HepG2 (cell line): ENCODE measurements around the gene MRNIP. TPM values are rescaled to one million over a fixed set of nuclear protein-coding genes. Genes with fewer than 3 reads are reported as not detected.

Experiments used
- ARNT ChIP-seq: fragments of 450-650 bp; IDR thresholded peaks from 2 replicates; pipeline ENCODE4 v1.6.1; 2017
- ARNTL ChIP-seq: sonication (generic); formaldehyde crosslinking; IDR thresholded peaks from 2 replicates; pipeline ENCODE4 v1.4.0; 2020; ENCODE audit warnings: mild to moderate bottlenecking, missing genetic modification reagents
- BCL6 ChIP-seq: IDR thresholded peaks from 2 replicates; pipeline ENCODE4 v1.6.1; 2016; ENCODE audit warnings: missing genetic modification reagents, missing compliant biosample characterization
- CSRNP2 ChIP-seq: sonication (generic); formaldehyde crosslinking; conservative IDR thresholded peaks from 2 replicates; pipeline ENCODE4 v1.8.0; 2022; ENCODE audit warnings: low read depth, missing genetic modification reagents
- EED ChIP-seq: sonication (generic); formaldehyde crosslinking; IDR thresholded peaks from 2 replicates; pipeline ENCODE4 v1.5.0; 2020; ENCODE audit warnings: mild to moderate bottlenecking, missing genetic modification reagents
- RAD51 ChIP-seq: fragments of 450-650 bp; IDR thresholded peaks from 2 replicates; pipeline ENCODE4 v1.6.1; 2016; ENCODE audit warnings: borderline replicate concordance
- SRSF1 ChIP-seq: fragments of 200-400 bp; formaldehyde crosslinking; optimal IDR thresholded peaks from 2 replicates; pipeline ENCODE3; 2017; ENCODE audit warnings: mild to moderate bottlenecking, low read depth, low read length, moderate library complexity
- ZNF331 ChIP-seq: sonication (generic); formaldehyde crosslinking; IDR thresholded peaks from 2 replicates; pipeline ENCODE4 v1.4.0; 2020; ENCODE audit warnings: missing genetic modification reagents
- ZNF337 ChIP-seq: sonication (generic); formaldehyde crosslinking; IDR thresholded peaks from 2 replicates; pipeline ENCODE4 v1.5.1; 2020; ENCODE audit warnings: missing genetic modification reagents, low read depth, mild to moderate bottlenecking, borderline replicate concordance
- ZNF407 ChIP-seq: sonication (generic); formaldehyde crosslinking; IDR thresholded peaks from one replicate; pipeline ENCODE4 v1.5.1; 2020; ENCODE audit warnings: mild to moderate bottlenecking, missing genetic modification reagents; ENCODE audit errors: not compliant biosample characterization
- ZNF549 ChIP-seq: sonication (generic); formaldehyde crosslinking; IDR thresholded peaks from 2 replicates; pipeline ENCODE4 v1.5.0; 2020; ENCODE audit warnings: missing genetic modification reagents
- ZNF766 ChIP-seq: sonication (generic); formaldehyde crosslinking; IDR thresholded peaks from 2 replicates; pipeline ENCODE4 v1.5.0; 2020; ENCODE audit warnings: missing genetic modification reagents, borderline replicate concordance
- ZNF816 ChIP-seq: sonication (generic); formaldehyde crosslinking; IDR thresholded peaks from 2 replicates; pipeline ENCODE4 v1.8.0; 2022; ENCODE audit warnings: missing genetic modification reagents, mild to moderate bottlenecking, borderline replicate concordance
- polyA plus RNA-seq, 8 experiments: library from polyadenylated mRNA; depleted of rRNA in 3 of 8; stranded (reverse) in 7 of 8; unstranded in 1 of 8; fragments of >200 nt; fragmentation: Illumina TruSeq in 4 of 8; extraction: Trizol in 4 of 8; gene quantifications; 2 replicates each; pipeline versions ENCODE4 v1.2.1 to v1.2.3, GENCODE V29; 2011 to 2016; ENCODE audit warnings: low read depth in 4 of 8, missing spikeins in 1 of 8, mixed read lengths in 1 of 8; ENCODE audit not compliant: insufficient read depth in 1 of 8
- total RNA-seq, 5 experiments: library from RNA; depleted of rRNA; stranded (reverse); fragments of >200 nt; fragmentation: Illumina TruSeq; extraction: Trizol; gene quantifications; 2 replicates each; pipeline ENCODE4 v1.2.3, GENCODE V29; 2016; ENCODE audit warnings: low read depth in 1 of 5
- TF ChIP-seq, protein P1 (sequence below): sonication (generic); formaldehyde crosslinking; IDR thresholded peaks from 2 replicates; pipeline ENCODE4 v1.4.0; 2020; ENCODE audit warnings: mild to moderate bottlenecking, low read depth, missing genetic modification reagents
- TF ChIP-seq, protein P2 (sequence below): sonication (generic); formaldehyde crosslinking; IDR thresholded peaks from 2 replicates; pipeline ENCODE4 v1.9.0; 2021; ENCODE audit warnings: missing genetic modification reagents, borderline replicate concordance
- TF ChIP-seq, protein P3 (sequence below): sonication (generic); formaldehyde crosslinking; IDR thresholded peaks from 2 replicates; pipeline ENCODE4 v1.4.0; 2020; ENCODE audit warnings: mild to moderate bottlenecking, missing genetic modification reagents

Gene MRNIP
- total and polyA plus RNA-seq, 2 of the 13 experiments (the other 11 are each of a cell fraction or from before 2014, with no cell fraction given) = 15.5 to 34.1 TPM

GRCh38 chr5:179817890-179818745 is 40.5 kb downstream of the MRNIP start (continued):
- TF ChIP-seq, protein P1, sequence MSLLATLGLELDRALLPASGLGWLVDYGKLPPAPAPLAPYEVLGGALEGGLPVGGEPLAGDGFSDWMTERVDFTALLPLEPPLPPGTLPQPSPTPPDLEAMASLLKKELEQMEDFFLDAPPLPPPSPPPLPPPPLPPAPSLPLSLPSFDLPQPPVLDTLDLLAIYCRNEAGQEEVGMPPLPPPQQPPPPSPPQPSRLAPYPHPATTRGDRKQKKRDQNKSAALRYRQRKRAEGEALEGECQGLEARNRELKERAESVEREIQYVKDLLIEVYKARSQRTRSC (CRISPR knock-in tag) = no peak
- TF ChIP-seq CSRNP2 (CRISPR knock-in tag) (no peak), ZNF549 (CRISPR knock-in tag) (no peak), ARNT (no peak), SRSF1 (no peak), ZNF331 (no peak), ZNF407 (CRISPR knock-in tag) (peak; percentile 31), ZNF337 (no peak), ZNF816 (CRISPR knock-in tag) (no peak), RAD51 (no peak), EED (CRISPR knock-in tag) (peak; percentile 42; the same call in 1 of the 2 replicates), ZNF766 (CRISPR knock-in tag) (no peak), ARNTL (no peak), BCL6 (CRISPR knock-in tag) (no peak)
- TF ChIP-seq, protein P2, sequence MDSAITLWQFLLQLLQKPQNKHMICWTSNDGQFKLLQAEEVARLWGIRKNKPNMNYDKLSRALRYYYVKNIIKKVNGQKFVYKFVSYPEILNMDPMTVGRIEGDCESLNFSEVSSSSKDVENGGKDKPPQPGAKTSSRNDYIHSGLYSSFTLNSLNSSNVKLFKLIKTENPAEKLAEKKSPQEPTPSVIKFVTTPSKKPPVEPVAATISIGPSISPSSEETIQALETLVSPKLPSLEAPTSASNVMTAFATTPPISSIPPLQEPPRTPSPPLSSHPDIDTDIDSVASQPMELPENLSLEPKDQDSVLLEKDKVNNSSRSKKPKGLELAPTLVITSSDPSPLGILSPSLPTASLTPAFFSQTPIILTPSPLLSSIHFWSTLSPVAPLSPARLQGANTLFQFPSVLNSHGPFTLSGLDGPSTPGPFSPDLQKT (CRISPR knock-in tag) = no peak
- TF ChIP-seq, protein P3, sequence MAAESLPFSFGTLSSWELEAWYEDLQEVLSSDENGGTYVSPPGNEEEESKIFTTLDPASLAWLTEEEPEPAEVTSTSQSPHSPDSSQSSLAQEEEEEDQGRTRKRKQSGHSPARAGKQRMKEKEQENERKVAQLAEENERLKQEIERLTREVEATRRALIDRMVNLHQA = no peak
